Choroid plexus epithelial cell (primary cell): ENCODE measurements around the gene TCF7L2.
A peak's percentile ranks its signal among the peaks of the same experiment; 100 is the strongest.

Experiments
- DNase-seq: peaks from one replicate; pipeline ENCODE4 v3.0.0-alpha.2; 2010; ENCODE audit warnings: low read depth
- H3K4me3 ChIP-seq: 2 replicates; pipeline ENCODE4 v1.5.1; 2011; ENCODE audit warnings: low read depth, mild to moderate bottlenecking, control low read depth, low read length, moderate library complexity
- TF ChIP-seq, protein P1 (sequence below): conservative IDR thresholded peaks from 2 replicates; pipeline ENCODE4 v1.5.1; 2011; ENCODE audit warnings: low read depth, mild to moderate bottlenecking, control low read depth, inconsistent platforms, low read length, moderate library complexity

Gene TCF7L2

DNA sequence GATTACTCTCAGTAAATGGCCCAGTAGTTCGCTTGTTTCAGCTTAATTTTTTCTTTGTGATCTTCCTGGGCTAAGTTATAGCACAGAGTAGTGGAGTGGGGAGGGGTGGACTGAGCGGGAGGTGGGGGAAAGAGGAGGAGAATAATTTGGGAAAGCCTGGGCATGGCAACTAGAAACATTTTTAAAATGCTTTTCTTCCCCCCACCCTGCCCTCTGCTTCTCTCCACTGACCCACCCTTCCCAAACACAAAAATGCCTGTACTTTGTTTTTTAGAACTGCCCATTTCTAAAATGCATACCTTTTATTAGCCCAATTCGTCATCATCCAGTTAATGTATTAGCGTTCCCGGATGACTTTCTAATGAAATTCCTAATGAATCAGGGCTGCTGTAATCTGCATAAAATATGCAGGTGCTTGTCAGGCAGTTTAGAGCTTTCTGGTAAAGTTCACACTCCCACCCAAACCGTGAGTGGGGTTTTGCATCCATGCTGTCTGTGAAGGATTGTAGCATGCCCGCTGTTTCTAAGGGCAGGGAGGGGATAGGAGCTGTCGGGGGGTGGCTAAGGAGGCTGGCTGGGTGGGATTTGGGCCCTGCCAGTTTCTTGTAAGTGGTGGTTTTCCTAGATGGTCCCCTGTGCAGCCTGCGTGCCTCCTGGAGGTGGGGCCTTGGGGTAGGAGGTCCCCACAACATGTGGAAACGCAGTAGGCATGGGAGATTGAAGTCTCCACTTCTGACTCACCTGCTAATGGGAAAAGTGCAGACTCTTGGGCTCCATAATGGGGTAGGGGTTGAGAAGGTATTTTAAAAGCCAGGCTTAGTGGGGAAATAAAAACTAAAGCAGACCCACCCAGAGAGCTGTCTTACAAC, 190.3 kb downstream of the TCF7L2 start:
- H3K4me3 ChIP-seq = no peak overlapping the region
- DNase-seq = no peak
- TF ChIP-seq, protein P1, sequence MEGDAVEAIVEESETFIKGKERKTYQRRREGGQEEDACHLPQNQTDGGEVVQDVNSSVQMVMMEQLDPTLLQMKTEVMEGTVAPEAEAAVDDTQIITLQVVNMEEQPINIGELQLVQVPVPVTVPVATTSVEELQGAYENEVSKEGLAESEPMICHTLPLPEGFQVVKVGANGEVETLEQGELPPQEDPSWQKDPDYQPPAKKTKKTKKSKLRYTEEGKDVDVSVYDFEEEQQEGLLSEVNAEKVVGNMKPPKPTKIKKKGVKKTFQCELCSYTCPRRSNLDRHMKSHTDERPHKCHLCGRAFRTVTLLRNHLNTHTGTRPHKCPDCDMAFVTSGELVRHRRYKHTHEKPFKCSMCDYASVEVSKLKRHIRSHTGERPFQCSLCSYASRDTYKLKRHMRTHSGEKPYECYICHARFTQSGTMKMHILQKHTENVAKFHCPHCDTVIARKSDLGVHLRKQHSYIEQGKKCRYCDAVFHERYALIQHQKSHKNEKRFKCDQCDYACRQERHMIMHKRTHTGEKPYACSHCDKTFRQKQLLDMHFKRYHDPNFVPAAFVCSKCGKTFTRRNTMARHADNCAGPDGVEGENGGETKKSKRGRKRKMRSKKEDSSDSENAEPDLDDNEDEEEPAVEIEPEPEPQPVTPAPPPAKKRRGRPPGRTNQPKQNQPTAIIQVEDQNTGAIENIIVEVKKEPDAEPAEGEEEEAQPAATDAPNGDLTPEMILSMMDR = no peak

DNA sequence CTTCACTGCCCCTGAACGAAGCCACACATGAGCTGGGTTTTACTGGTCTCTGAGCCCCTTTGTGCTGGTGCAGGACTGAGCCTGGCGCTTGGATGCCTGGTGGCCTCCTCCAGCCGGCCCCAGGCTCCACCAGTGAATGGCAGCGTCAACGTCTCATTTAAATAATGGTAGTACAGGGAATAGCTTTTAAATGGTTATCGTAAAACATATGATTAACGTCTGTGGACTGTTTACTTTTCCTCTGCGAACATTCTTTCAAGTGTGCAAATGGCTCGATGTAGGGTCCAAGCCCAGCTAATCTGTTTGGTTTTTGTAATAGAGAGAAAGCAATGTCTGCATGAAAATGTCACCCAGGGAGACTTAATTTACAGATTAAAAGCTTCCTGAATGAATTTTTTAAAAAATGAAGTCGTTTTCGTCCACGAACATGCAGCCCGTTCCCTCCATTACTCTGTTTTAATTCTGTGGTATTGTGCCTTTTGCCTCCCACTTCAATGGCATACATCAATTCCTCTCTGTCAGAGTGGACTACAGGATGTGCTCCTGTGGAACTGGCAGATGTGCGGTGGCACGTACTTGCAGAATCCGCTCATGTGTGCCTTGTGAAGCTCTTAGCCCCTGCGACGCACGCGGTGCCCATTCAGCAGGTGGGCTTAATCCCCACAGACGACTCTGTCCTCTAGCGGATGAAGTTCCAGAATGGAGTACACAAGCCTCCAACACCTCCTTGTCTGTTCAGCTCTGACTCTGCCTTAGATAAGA, 192.7 kb downstream of the TCF7L2 start:
- DNase-seq = no peak
- TF ChIP-seq, protein P1 = no peak
- H3K4me3 ChIP-seq = no peak overlapping the region

DNA sequence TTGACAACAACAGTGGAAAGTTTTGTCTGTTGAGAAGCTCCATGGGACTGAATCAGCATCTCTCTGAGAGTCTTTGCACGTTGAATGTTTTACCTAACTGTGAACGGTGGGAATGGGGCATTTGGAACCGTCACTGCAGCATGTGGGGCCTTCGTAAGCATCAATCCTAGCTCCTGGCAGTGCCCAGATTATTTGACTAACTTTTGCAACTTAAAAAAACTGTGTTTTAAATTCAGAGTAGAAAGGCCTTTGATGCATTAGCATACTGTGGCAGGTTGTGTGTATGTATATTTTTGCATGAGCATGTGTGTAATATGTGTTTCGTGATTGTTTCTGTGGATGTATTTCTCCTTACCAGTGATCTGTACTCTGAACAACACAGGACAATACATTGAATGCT, 194.5 kb downstream of the TCF7L2 start:
- TF ChIP-seq, protein P1 = no peak
- H3K4me3 ChIP-seq = no peak overlapping the region
- no peak for DNase-seq

DNA sequence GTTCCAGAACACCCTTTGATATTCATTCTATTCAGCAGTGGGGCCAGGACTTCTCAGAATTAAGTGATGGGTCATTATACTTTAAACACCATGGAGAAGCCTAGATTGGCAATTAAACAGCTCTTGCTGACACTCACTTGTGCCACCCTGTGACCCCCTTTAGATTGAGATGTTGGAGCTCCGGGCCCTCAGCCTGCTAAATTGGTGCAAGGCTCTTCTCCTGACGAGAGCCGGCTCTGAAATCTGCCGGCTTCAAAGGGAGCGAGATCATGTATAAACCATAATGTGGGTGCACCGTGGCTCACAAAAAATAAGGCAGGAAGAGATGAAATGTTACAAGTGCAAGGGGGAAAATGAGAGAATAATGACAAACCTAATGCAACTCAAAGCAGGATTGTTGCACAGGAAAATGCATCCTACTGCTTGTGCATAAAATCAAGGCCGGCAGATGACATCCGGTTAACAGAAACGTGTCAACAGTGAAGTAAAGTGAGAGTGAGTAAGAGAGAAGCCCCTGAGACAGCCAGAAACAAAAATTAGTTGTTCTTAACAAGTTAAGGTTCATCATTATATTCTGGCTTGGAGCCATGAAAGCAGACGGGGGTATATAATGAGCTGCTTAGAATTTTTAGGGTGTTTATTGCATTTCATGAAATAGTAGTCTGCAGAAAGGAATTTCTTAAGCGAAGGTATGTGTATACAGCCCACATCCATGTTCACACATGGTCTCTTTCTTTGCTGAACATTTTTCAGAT, 198.2 kb downstream of the TCF7L2 start:
- H3K4me3 ChIP-seq = no peak overlapping the region
- TF ChIP-seq, protein P1 = no peak
- no peak for DNase-seq

DNA sequence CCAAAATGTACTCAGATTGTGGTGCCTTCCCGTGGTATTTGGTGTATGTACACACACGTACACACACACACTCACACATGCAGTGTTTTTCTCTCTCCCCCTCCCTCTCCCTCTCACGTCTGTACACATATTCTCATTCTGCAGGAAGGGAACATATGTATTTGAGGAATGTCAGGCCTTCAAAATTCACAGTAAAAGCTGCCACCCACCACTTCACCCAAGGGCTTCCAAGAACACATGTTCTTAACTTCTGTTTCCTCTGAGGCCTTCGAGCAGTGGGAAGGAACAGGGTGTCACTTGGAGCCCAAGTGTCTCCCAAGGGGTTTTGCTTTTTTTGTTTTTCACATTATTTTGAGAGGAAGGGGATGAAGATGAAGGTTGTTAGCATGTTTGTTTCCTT, 198.9 kb downstream of the TCF7L2 start:
- TF ChIP-seq, protein P1 = no peak
- H3K4me3 ChIP-seq = no peak overlapping the region
- peak; percentile 46 for DNase-seq

DNA sequence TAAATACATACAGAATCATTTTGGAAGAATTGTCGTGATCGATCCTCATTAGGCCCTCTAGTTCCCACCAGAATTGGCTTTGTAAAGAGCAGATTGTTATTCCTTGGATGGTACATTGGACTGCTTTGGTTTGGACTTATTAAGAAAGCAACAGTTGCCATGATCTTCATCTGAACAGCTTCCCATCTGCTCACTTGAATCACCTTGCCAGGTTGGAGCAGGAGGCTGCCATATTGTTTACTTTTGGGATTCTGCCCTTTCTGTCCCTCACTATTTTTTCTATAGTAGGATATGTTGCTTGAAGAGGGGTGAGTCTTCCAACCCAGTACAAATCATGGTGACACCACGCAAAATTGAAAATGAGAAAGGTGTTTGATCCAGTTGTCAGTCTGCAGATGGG, 199.6 kb downstream of the TCF7L2 start:
- TF ChIP-seq, protein P1 = no peak
- no peak for DNase-seq
- no peak overlapping the region for H3K4me3 ChIP-seq
